Panc1 (cell line): ENCODE results near the gene C10orf143. TPM values are rescaled to one million over a fixed set of nuclear protein-coding genes. Genes with fewer than 3 reads are reported as not detected.
A peak's percentile ranks its signal among the peaks of the same experiment; 100 is the strongest.

Experiments used
- ATAC-seq: fragments of 200-7000 bp; cut with Tn5 transposase; 2 replicates; pipeline ENCODE4 v1.9.1; 2020; ENCODE audit warnings: mild to moderate bottlenecking, moderate library complexity
- Bru-seq: library from RNA; stranded (reverse); fragments of 400-500 nt; gene quantifications from one replicate; lab custom pipeline; 2021; lab: Mats Ljungman, UMichigan
- BruChase-seq, 2 experiments: library from RNA; stranded (reverse); fragments of 400-500 nt; gene quantifications; one replicate each; lab custom pipeline; 2021; lab: Mats Ljungman, UMichigan
- BruUV-seq: library from RNA; stranded (reverse); fragments of 400-500 nt; replicated peaks from 2 replicates; lab custom pipeline; 2021; lab: Mats Ljungman, UMichigan
- CTCF ChIA-PET: fragments of 300-600 bp; sonication (Branson Sonifier 250); formaldehyde crosslinking; loops from one replicate; lab custom pipeline; 2022; ENCODE audit warnings: antibody characterized with exemption; lab: Charles Lee
- POLR2A ChIA-PET: fragments of 300-600 bp; sonication (Branson Sonifier 250); formaldehyde crosslinking; loops from one replicate; lab custom pipeline; 2022; ENCODE audit warnings: antibody characterized with exemption; lab: Charles Lee
- DNase-seq: peaks from one replicate; pipeline ENCODE4 v3.0.0-alpha.2; 2010; ENCODE audit warnings: low read depth, low spot score
- H3K27ac ChIP-seq: 2 replicates; pipeline ENCODE4 v1.5.1; 2011; ENCODE audit warnings: mild to moderate bottlenecking, low read length, inconsistent platforms
- H3K27me3 ChIP-seq: fragments of 200-500 bp; sonication (Bioruptor generic); 2 replicates; pipeline ENCODE4 v1.6.0; 2014; ENCODE audit warnings: low read length, inconsistent platforms; ENCODE audit not compliant: control insufficient read depth, insufficient read depth
- H3K36me3 ChIP-seq: fragments of 200-500 bp; sonication (Bioruptor generic); 2 replicates; pipeline ENCODE4 v1.5.1; 2014; ENCODE audit warnings: inconsistent platforms, mild to moderate bottlenecking, low read length, moderate library complexity; ENCODE audit not compliant: control insufficient read depth, insufficient read depth
- H3K4me1 ChIP-seq: 2 replicates; pipeline ENCODE4 v1.5.1; 2011; ENCODE audit warnings: inconsistent platforms, mild to moderate bottlenecking, low read length, moderate library complexity; ENCODE audit not compliant: control insufficient read depth, insufficient read depth
- H3K4me3 ChIP-seq, 2 experiments: 2 replicates each; pipeline ENCODE4 v1.5.1; 2011 to 2012; ENCODE audit warnings: low read depth in 2 of 2, low read length in 2 of 2, mild to moderate bottlenecking in 2 of 2, inconsistent platforms in 1 of 2, moderate library complexity in 1 of 2
- H3K9me3 ChIP-seq: fragments of 200-500 bp; sonication (Bioruptor generic); 2 replicates; pipeline ENCODE4 v1.5.1; 2014; ENCODE audit warnings: low read depth, mild to moderate bottlenecking, inconsistent platforms, low read length, moderate library complexity; ENCODE audit not compliant: control insufficient read depth, insufficient read depth
- CTCF ChIP-seq: fragments of 450-650 bp; IDR thresholded peaks from 2 replicates; pipeline ENCODE4 v1.5.1; 2017; ENCODE audit warnings: mild to moderate bottlenecking
- POLR2AphosphoS5 ChIP-seq: IDR thresholded peaks from 2 replicates; pipeline ENCODE4 v1.6.1; 2012; ENCODE audit warnings: mild to moderate bottlenecking, low read depth, low read length, moderate library complexity
- SIN3A ChIP-seq: IDR thresholded peaks from 2 replicates; pipeline ENCODE4 v1.6.1; 2012; ENCODE audit warnings: low read depth, mild to moderate bottlenecking, low read length, moderate library complexity, borderline replicate concordance; ENCODE audit not compliant: insufficient read depth
- TCF7L2 ChIP-seq: IDR thresholded peaks from 2 replicates; pipeline ENCODE4 v1.6.1; 2011; ENCODE audit warnings: mild to moderate bottlenecking, low read depth, low read length, inconsistent platforms
- in situ Hi-C: cut with HindIII; loops from 2 replicates; pipeline ENCODE4 v1.10.0; 2016; ENCODE audit warnings: low sequenced_read_pairs, low pct_unique_long_range_greater_than_20kb
- intact Hi-C: fragments of 100-400 bp; cut with micrococcal nuclease; formaldehyde crosslinking; loops from one replicate; pipeline ENCODE4 v1.10.0; 2022; ENCODE audit not compliant: unreplicated experiment
- long read RNA-seq: library from polyadenylated mRNA; unstranded; transcript quantifications from one replicate; pipeline ENCODE4 v2.0.0, GENCODE V29; 2021; ENCODE audit not compliant: unreplicated experiment
- polyA plus RNA-seq: library from polyadenylated mRNA; unstranded; fragments of >200 nt; gene quantifications from one replicate; pipeline ENCODE4 v1.2.1, GENCODE V29; 2012; ENCODE audit warnings: missing spikeins; ENCODE audit not compliant: insufficient read length
- total RNA-seq: library from RNA; stranded (reverse); gene quantifications from one replicate; pipeline ENCODE4 v1.2.1, GENCODE V29; 2021; ENCODE audit not compliant: unreplicated experiment
- TF ChIP-seq, protein P1 (sequence below), 2 experiments: IDR thresholded peaks; 2 replicates each; pipeline ENCODE4 v1.6.1; 2011 to 2012; ENCODE audit warnings: low read depth in 2 of 2, control low read depth in 1 of 2, low read length in 1 of 2, mild to moderate bottlenecking in 1 of 2, moderate library complexity in 1 of 2; ENCODE audit not compliant: insufficient read depth in 1 of 2

Gene C10orf143
- total RNA-seq (1.0 TPM), Bru-seq, nascent RNA (percentile 45 among the genes with signal in this experiment), BruChase-seq, experiment 1, labeled RNA remaining after a 2-hour chase (percentile 45 among the genes with signal in this experiment), BruChase-seq, experiment 2, labeled RNA remaining after a 6-hour chase (percentile 36 among the genes with signal in this experiment)
- 1.3 TPM for polyA plus RNA-seq
- long read RNA-seq, partial matches to known transcripts: 1 of 3 reads
- long read RNA-seq, other reads (novel, unspliced or antisense): 2 of 3 reads

GRCh38 chr10:130110246-130111112 lies at the start of gene C10orf143:
TSS of gene C10orf143 (minus strand) at chr10:130110830. CDS start at chr10:130110772, 58 bp downstream.
- peaks cover 9% of the 10 kb centered on the region for H3K4me1 ChIP-seq
- BruUV-seq: no TSS peak
- no peaks in the 10 kb centered on the region for H3K36me3 ChIP-seq
- intact Hi-C loops: loop anchor here (2.0 kb wide), 1 partner anchor 26 kb away; the partner anchor contains the start of gene GLRX3
- ATAC-seq (peak; percentile 95), DNase-seq (peak; percentile 90)
- CTCF ChIA-PET: interaction anchor here (0.7 to 1.3 kb wide), 6 partner anchors 11 to 1233 kb away, joined by 3 to 8 read pairs (median 4); no protein-coding TSS in a partner anchor
- H3K4me3 ChIP-seq: peak within 1 kb of the TSS; percentile 77 to 91
- TF ChIP-seq POLR2AphosphoS5 (peak; percentile 95), CTCF (no peak), SIN3A (peak; percentile 49), TCF7L2 (no peak)
- TF ChIP-seq, protein P1, sequence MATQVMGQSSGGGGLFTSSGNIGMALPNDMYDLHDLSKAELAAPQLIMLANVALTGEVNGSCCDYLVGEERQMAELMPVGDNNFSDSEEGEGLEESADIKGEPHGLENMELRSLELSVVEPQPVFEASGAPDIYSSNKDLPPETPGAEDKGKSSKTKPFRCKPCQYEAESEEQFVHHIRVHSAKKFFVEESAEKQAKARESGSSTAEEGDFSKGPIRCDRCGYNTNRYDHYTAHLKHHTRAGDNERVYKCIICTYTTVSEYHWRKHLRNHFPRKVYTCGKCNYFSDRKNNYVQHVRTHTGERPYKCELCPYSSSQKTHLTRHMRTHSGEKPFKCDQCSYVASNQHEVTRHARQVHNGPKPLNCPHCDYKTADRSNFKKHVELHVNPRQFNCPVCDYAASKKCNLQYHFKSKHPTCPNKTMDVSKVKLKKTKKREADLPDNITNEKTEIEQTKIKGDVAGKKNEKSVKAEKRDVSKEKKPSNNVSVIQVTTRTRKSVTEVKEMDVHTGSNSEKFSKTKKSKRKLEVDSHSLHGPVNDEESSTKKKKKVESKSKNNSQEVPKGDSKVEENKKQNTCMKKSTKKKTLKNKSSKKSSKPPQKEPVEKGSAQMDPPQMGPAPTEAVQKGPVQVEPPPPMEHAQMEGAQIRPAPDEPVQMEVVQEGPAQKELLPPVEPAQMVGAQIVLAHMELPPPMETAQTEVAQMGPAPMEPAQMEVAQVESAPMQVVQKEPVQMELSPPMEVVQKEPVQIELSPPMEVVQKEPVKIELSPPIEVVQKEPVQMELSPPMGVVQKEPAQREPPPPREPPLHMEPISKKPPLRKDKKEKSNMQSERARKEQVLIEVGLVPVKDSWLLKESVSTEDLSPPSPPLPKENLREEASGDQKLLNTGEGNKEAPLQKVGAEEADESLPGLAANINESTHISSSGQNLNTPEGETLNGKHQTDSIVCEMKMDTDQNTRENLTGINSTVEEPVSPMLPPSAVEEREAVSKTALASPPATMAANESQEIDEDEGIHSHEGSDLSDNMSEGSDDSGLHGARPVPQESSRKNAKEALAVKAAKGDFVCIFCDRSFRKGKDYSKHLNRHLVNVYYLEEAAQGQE (IDR thresholded peaks at IDR 0.05; ENCODE audit: insufficient read depth in 1 of 2, low read depth in 2 of 2, low read length in 1 of 2): no peak; a peak in 1 of 4 replicates
- H3K9me3 ChIP-seq: no peaks in the 10 kb centered on the region
- peak within 1 kb of the TSS; percentile 99 for H3K27ac ChIP-seq
- in situ Hi-C loops: no loop called here
- POLR2A ChIA-PET: interaction anchor here (0.5 to 1.3 kb wide), 5 partner anchors 17 to 367 kb away, joined by 3 to 10 read pairs (median 4); partner anchors contain the start of gene GLRX3
- no peaks in the 10 kb centered on the region for H3K27me3 ChIP-seq

DNA sequence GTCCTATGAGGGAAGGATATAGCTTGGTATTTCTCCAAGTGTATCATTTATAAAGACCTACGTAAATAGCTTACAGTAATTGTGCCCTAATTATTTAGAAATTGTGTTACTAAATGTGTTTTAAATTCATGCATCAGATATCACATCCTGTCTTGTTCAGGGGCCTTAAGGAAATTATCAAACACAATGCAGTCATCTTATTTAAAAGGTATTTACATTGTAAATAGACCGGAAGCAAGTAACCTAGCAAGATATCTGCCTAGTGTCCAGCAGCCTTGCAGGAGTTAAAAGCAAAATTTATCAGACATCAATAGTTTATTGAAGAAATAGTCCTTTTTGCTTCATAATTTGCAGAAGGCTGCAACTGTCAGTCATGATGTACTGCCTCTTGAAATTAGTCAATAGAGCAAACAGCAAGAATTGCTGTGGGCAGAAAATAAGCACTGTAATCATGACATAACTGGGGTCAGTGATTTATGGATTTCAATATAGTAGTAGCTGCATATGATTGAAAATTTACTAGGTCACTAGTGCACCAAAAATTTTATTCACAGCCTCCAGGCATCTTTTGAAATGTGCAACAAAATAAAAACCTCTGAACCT lies 48.7 kb upstream of the C10orf143 start:
- Histone ChIP-seq H3K4me1 (peaks cover 3% of the 10 kb centered on the region; the same call in 1 of the 2 replicates), H3K36me3 (peaks cover 16% of the 10 kb centered on the region), H3K4me3 (no peak overlapping the region), H3K9me3 (no peaks in the 10 kb centered on the region), H3K27ac (no peak overlapping the region), H3K27me3 (no peaks in the 10 kb centered on the region)
- intact Hi-C loops: no loop called here
- DNase-seq: no peak
- CTCF ChIA-PET: no interaction called here
- in situ Hi-C loops: no loop called here
- POLR2A ChIA-PET: no interaction called here
- no peak for ATAC-seq
- no peak for TF ChIP-seq POLR2AphosphoS5
- TF ChIP-seq SIN3A: no peak
- no peak for TF ChIP-seq CTCF
- TF ChIP-seq, protein P1 (IDR thresholded peaks at IDR 0.05; ENCODE audit: insufficient read depth in 1 of 2, low read depth in 2 of 2, low read length in 1 of 2): no peak
- no peak for TF ChIP-seq TCF7L2
- no TSS peak for BruUV-seq
